NCI-H1417 (cell line): Measurements from ENCODE around the gene DIP2B.

Experiments
- DNase-seq, 3 experiments: peaks; one replicate each; lab custom pipeline; 2025; lab: John Stamatoyannopoulos, UW

Gene DIP2B

GRCh38 chr12:50574601-50575348, 70.0 kb downstream of the DIP2B start:
- no peak for DNase-seq

GRCh38 chr12:50579757-50580267, 75.0 kb downstream of the DIP2B start:
- no peak for DNase-seq

GRCh38 chr12:50580436-50580835, 75.7 kb downstream of the DIP2B start:
- DNase-seq: no peak

- DNase-seq: no peak
Measured at GRCh38 chr12:50581226-50582184, 76.7 kb downstream of the DIP2B start.

- no peak for DNase-seq
Measured at GRCh38 chr12:50584135-50584534, 79.3 kb downstream of the DIP2B start.

GRCh38 chr12:50589650-50590435, 85.1 kb downstream of the DIP2B start:
- no peak for DNase-seq

- no peak for DNase-seq
Measured at GRCh38 chr12:50590869-50591268, 86.1 kb downstream of the DIP2B start.

GRCh38 chr12:50595667-50596066, 90.9 kb downstream of the DIP2B start:
- DNase-seq: no peak

GRCh38 chr12:50597200-50598195, 92.7 kb downstream of the DIP2B start:
- DNase-seq: no peak

- DNase-seq: no peak
Measured at GRCh38 chr12:50598321-50598862, 93.6 kb downstream of the DIP2B start.

- DNase-seq: no peak
Measured at GRCh38 chr12:50599366-50600095, 94.7 kb downstream of the DIP2B start.

GRCh38 chr12:50600364-50600763, 95.6 kb downstream of the DIP2B start:
- no peak for DNase-seq

- DNase-seq: no peak
Measured at GRCh38 chr12:50603817-50604639, 99.2 kb downstream of the DIP2B start.

- no peak for DNase-seq
Measured at GRCh38 chr12:50604640-50604920, 99.8 kb downstream of the DIP2B start.

- no peak for DNase-seq
Measured at GRCh38 chr12:50606675-50607375, 102.0 kb downstream of the DIP2B start.

- DNase-seq: no peak
Measured at GRCh38 chr12:50609292-50609874, 104.6 kb downstream of the DIP2B start.

GRCh38 chr12:50610171-50610570, 105.4 kb downstream of the DIP2B start:
- no peak for DNase-seq
